Central memory CD8-positive, alpha-beta T cell (primary cell): ENCODE results near the gene TCERG1L.

ENCODE experiments used
- ATAC-seq: fragments of 150-1000 bp; cut with Tn5 transposase; replicated peaks from 2 replicates; pipeline ENCODE4 v1.10.0; 2022; ENCODE audit warnings: mild to moderate bottlenecking, moderate FRiP score, moderate number of reproducible peaks; ENCODE audit not compliant: poor library complexity, severe bottlenecking; ENCODE audit errors: extremely low read depth
- DNase-seq, 2 donors: peaks; one replicate each; pipeline ENCODE4 v3.0.0; 2021; ENCODE audit warnings: low spot score in 2 of 2
- H3K27ac Mint-ChIP-seq: one replicate; pipeline ENCODE4 v1.8.0; 2022; ENCODE audit warnings: low read depth, mild to moderate bottlenecking, moderate library complexity, mixed read lengths
- H3K27me3 Mint-ChIP-seq: one replicate; pipeline ENCODE4 v1.8.0; 2022; ENCODE audit warnings: mixed read lengths
- H3K36me3 Mint-ChIP-seq: one replicate; pipeline ENCODE4 v1.8.0; 2022; ENCODE audit warnings: mild to moderate bottlenecking, moderate library complexity, mixed read lengths; ENCODE audit not compliant: insufficient read depth
- H3K4me1 Mint-ChIP-seq: one replicate; pipeline ENCODE4 v1.8.0; 2022; ENCODE audit warnings: mixed read lengths
- H3K4me3 Mint-ChIP-seq: one replicate; pipeline ENCODE4 v1.8.0; 2022; ENCODE audit warnings: mild to moderate bottlenecking, moderate library complexity, mixed read lengths
- H3K9me3 Mint-ChIP-seq: one replicate; pipeline ENCODE4 v1.8.0; 2022; ENCODE audit warnings: mixed read lengths

The TCERG1L gene

DNA sequence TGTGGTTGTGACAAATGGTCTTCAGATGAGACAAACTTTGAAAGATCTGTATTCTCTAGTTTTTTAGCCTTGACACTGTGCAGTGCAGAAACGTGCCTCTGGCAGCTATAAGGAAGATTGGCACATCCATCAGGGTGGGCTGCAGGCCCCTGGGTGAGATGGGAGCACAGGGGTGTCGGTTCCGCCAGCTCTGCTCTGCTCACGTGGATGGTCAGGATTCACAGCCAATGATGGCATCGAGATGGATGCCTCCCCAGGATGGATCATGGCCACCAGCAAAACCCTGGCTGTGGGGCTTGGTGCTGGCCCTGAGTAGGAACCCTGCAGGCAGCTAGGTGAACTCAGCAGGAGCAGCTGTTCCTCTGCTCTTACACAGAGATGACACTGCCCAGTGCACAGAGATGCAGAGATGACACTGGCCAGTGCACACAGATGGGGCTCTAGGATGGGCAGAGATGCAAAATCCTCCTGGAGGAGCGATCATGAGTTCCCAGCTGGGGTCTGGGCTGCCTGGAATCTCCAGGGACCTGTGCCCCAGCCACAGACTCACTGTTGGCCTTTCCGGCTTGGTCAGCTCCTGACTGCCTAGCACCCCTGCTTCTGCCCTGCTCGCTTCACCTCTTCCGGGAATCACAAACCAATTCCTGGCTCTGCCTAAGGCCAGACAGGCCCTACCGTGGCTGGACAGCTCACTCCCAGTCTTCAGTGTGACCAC lies 185.9 kb downstream of the TCERG1L start:
- H3K4me3 Mint-ChIP-seq = no peak overlapping the region
- no peaks in the 10 kb centered on the region for H3K27me3 Mint-ChIP-seq
- H3K27ac Mint-ChIP-seq = no peak overlapping the region

GRCh38 chr10:131124945-131125344 lies 186.6 kb downstream of the TCERG1L start:
- no peaks in the 10 kb centered on the region for H3K4me1 Mint-ChIP-seq
- H3K36me3 Mint-ChIP-seq = no peaks in the 10 kb centered on the region
- H3K27me3 Mint-ChIP-seq = no peaks in the 10 kb centered on the region
- no peak for ATAC-seq
- no peak overlapping the region for H3K27ac Mint-ChIP-seq
- no peak for DNase-seq
- no peaks in the 10 kb centered on the region for H3K9me3 Mint-ChIP-seq
- H3K4me3 Mint-ChIP-seq = no peak overlapping the region

More for the DNA sequence above, 185.9 kb downstream of the TCERG1L start:
- Mint-ChIP-seq H3K36me3 (no peaks in the 10 kb centered on the region), H3K9me3 (no peaks in the 10 kb centered on the region), H3K4me1 (no peaks in the 10 kb centered on the region)
- ATAC-seq (no peak), DNase-seq (no peak)

DNA sequence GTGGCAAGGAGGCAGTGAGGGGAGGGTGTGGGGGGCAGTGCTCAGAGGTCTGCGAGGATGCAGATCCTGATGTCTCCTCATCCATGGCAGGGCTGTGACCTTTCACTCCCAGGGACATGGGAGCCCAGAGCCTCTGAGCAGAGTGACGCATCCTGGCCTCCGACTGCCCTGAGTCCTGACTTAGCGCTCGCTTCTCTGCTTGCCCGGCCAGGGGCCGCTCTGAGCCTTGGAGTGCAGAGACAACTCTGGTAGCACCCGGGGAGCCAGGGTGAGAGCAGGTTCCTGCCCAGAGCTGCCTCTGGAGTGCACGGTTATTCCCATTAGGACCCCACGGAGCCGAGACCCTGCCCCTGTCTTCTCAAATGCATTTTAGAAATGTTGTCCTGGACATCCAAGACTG lies 188.0 kb downstream of the TCERG1L start:
- Mint-ChIP-seq H3K9me3 (no peaks in the 10 kb centered on the region), H3K27ac (no peak overlapping the region), H3K4me3 (no peak overlapping the region), H3K4me1 (no peaks in the 10 kb centered on the region), H3K36me3 (no peaks in the 10 kb centered on the region), H3K27me3 (no peaks in the 10 kb centered on the region)
- no peak for DNase-seq
- ATAC-seq = no peak

- DNase-seq (no peak), ATAC-seq (no peak)
- Mint-ChIP-seq H3K9me3 (no peaks in the 10 kb centered on the region), H3K27ac (no peak overlapping the region), H3K36me3 (no peaks in the 10 kb centered on the region), H3K27me3 (no peaks in the 10 kb centered on the region), H3K4me3 (no peak overlapping the region), H3K4me1 (no peaks in the 10 kb centered on the region)
Measured at GRCh38 chr10:131121511-131122035, 189.9 kb downstream of the TCERG1L start.

DNA sequence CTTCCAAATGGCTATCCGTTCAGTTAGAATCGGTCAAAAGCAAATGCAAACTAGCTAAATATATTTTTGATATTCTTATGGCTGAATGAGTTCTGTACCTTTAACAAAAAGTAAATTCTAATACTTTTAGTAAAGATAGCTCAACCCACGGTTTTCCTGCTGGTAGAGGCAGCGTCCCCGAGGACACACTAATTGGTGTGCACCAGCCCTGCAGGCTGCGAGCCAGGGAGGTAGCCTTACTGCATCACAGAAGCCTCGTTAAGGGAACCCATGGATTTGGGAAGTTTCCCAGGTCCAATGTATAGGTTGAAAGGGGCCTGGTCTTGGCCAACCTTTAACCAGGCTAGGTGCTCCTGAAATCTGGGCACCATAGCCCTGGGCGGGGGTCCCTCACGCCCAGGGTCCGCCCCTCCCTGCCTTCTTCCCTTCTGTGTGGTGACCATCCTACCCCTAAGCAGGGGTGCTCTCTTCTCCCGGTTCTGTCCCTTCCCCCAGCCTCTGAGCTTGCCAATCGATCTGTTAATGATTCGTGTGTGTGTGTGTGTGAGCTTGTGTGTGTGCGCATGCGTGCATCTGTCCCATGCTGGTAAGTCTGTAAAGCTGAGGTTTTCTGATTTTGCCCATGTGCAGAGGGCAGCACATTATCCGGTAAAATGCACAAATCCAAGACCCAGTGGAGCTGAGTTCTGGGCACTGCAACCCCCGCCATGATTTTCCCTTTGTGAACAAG lies 191.7 kb downstream of the TCERG1L start:
- Mint-ChIP-seq H3K4me3 (no peak overlapping the region), H3K27ac (no peak overlapping the region), H3K4me1 (no peaks in the 10 kb centered on the region), H3K9me3 (no peaks in the 10 kb centered on the region), H3K36me3 (no peaks in the 10 kb centered on the region), H3K27me3 (no peaks in the 10 kb centered on the region)
- DNase-seq (no peak), ATAC-seq (no peak)

GRCh38 chr10:131117416-131118212 lies 193.9 kb downstream of the TCERG1L start:
- Mint-ChIP-seq H3K27me3 (no peaks in the 10 kb centered on the region), H3K36me3 (no peaks in the 10 kb centered on the region), H3K4me3 (no peak overlapping the region), H3K27ac (no peak overlapping the region), H3K9me3 (no peaks in the 10 kb centered on the region), H3K4me1 (no peaks in the 10 kb centered on the region)
- no peak for ATAC-seq
- no peak for DNase-seq

GRCh38 chr10:131116991-131117375 lies 194.5 kb downstream of the TCERG1L start:
- no peaks in the 10 kb centered on the region for H3K27me3 Mint-ChIP-seq
- DNase-seq = no peak
- ATAC-seq = no peak
- H3K9me3 Mint-ChIP-seq = no peaks in the 10 kb centered on the region
- H3K4me1 Mint-ChIP-seq = no peaks in the 10 kb centered on the region
- no peaks in the 10 kb centered on the region for H3K36me3 Mint-ChIP-seq
- no peak overlapping the region for H3K27ac Mint-ChIP-seq
- no peak overlapping the region for H3K4me3 Mint-ChIP-seq

GRCh38 chr10:131116216-131116990 lies 195.1 kb downstream of the TCERG1L start:
- no peaks in the 10 kb centered on the region for H3K36me3 Mint-ChIP-seq
- H3K4me1 Mint-ChIP-seq = no peaks in the 10 kb centered on the region
- H3K27ac Mint-ChIP-seq = no peak overlapping the region
- no peaks in the 10 kb centered on the region for H3K9me3 Mint-ChIP-seq
- no peak overlapping the region for H3K4me3 Mint-ChIP-seq
- H3K27me3 Mint-ChIP-seq = no peaks in the 10 kb centered on the region
- ATAC-seq (no peak), DNase-seq (no peak)

- H3K4me3 Mint-ChIP-seq = no peak overlapping the region
- ATAC-seq (no peak), DNase-seq (no peak)
- H3K4me1 Mint-ChIP-seq = no peaks in the 10 kb centered on the region
- no peak overlapping the region for H3K27ac Mint-ChIP-seq
- no peaks in the 10 kb centered on the region for H3K27me3 Mint-ChIP-seq
- no peaks in the 10 kb centered on the region for H3K9me3 Mint-ChIP-seq
- no peaks in the 10 kb centered on the region for H3K36me3 Mint-ChIP-seq
Measured at GRCh38 chr10:131115801-131116200, 195.7 kb downstream of the TCERG1L start.

DNA sequence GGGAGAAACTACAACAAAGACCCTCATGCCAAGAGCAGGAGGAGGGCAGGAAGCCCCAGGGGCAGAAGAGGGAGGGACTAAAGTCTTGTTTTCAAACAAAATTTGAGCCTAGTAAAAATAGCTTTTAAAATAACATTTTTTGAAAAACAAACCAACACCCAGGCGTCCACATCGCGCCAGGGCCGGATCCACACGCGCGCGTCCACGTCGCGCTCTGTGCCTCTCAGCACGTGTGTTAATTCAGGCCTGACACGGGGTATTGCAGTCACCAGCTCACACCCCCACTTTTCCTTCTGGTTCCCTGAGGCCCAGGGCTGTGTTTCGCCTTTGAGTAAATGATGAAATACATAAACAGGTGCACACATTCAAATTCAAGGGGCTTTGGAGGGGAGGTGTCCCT lies 196.2 kb downstream of the TCERG1L start:
- ATAC-seq (no peak), DNase-seq (no peak)
- Mint-ChIP-seq H3K4me1 (no peaks in the 10 kb centered on the region), H3K9me3 (no peaks in the 10 kb centered on the region), H3K27me3 (no peaks in the 10 kb centered on the region), H3K4me3 (no peak overlapping the region), H3K27ac (no peak overlapping the region), H3K36me3 (no peaks in the 10 kb centered on the region)

DNA sequence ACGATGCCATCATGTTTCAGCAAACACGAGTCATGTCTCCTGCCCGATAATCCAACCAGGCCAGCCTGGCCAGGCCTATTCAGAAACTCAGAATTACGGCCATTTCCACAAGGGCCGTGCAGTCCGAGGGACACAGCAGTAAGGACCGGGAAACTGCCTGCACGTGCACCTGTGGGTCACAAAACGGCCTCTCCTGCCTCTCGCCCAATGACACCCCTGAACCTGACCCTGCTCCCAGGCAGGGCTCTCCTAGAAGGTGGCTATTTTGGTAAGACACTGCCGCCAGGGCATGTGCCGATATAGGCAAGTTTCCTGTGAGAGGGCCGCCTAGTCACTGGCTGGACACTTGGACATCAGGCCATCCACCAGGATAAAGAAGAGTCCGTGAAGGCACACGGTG lies 196.7 kb downstream of the TCERG1L start:
- H3K4me3 Mint-ChIP-seq = no peak overlapping the region
- no peak overlapping the region for H3K27ac Mint-ChIP-seq
- DNase-seq (no peak), ATAC-seq (no peak)
- H3K4me1 Mint-ChIP-seq = no peaks in the 10 kb centered on the region
- no peaks in the 10 kb centered on the region for H3K9me3 Mint-ChIP-seq
- H3K27me3 Mint-ChIP-seq = no peaks in the 10 kb centered on the region
- no peaks in the 10 kb centered on the region for H3K36me3 Mint-ChIP-seq

- H3K27me3 Mint-ChIP-seq = no peaks in the 10 kb centered on the region
- H3K36me3 Mint-ChIP-seq = no peaks in the 10 kb centered on the region
- H3K27ac Mint-ChIP-seq = no peak overlapping the region
- no peaks in the 10 kb centered on the region for H3K4me1 Mint-ChIP-seq
- ATAC-seq (no peak), DNase-seq (no peak)
- H3K4me3 Mint-ChIP-seq = no peak overlapping the region
- no peaks in the 10 kb centered on the region for H3K9me3 Mint-ChIP-seq
Measured at GRCh38 chr10:131113709-131114291, 197.7 kb downstream of the TCERG1L start.
